GM19467 (cell line): ENCODE results near the gene TACC3.

Source experiments
- ATAC-seq: cut with Tn5 transposase; IDR thresholded peaks from one replicate; pipeline ENCODE4 v1.9.1; 2021; ENCODE audit warnings: mild to moderate bottlenecking, moderate library complexity; ENCODE audit not compliant: unreplicated experiment

Gene TACC3

DNA sequence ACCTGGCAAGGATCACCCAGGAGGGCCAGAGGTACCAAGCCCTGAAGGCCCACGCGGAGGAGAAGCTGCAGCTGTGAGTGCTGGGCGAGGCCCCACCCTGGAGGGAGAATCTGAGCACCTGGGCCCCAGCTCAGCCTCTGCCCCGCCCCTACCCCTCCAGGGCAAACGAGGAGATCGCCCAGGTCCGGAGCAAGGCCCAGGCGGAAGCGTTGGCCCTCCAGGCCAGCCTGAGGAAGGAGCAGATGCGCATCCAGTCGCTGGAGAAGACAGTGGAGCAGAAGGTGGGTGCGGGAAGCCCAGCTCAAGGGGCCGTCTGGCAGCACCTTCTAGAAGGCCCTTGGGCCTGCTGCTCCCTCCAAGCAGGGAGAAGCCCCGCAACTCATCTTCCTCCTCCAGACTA is 23.2 kb downstream of the TACC3 start:
- ATAC-seq: no peak

DNA sequence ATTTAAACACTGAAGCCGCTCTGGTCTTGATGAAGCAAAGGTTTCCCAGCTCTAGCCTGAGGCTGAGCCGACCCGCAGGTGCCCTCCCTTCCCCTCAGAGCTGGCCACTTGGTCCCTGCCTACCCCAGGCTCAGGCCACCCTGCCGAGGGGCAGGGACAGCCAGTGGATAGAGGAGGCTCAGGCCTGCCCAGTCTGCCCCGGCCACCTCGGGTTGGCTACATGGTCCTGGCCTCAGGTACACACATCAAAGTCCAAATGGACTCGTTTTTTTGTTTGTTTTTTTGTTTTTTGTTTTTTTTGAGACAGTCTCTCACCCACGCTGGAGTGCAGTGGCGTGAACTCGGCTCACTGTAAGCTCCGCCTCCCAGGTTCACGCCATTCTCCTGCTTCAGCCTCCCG is 23.8 kb downstream of the TACC3 start:
- no peak for ATAC-seq

DNA sequence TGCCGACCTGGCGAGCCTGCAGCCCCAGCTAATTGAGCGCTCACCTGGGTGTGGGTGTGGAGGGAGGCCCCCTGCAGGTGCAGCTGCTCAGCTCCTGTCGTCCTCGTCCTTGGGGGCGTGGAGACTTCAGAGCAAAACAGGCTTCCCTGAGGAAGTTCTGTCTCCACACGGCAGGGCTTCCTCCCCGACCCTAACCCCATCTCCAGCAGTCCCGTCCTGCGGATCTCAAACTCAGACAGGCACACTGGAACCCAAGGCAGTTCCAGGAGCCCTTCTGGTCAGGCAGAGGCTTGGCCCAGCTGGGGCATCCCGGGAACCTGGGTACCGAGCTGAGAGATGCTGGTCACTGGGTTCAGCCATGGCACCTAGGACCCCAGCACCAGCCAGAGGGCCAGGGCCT is 24.4 kb downstream of the TACC3 start:
- no peak for ATAC-seq

DNA sequence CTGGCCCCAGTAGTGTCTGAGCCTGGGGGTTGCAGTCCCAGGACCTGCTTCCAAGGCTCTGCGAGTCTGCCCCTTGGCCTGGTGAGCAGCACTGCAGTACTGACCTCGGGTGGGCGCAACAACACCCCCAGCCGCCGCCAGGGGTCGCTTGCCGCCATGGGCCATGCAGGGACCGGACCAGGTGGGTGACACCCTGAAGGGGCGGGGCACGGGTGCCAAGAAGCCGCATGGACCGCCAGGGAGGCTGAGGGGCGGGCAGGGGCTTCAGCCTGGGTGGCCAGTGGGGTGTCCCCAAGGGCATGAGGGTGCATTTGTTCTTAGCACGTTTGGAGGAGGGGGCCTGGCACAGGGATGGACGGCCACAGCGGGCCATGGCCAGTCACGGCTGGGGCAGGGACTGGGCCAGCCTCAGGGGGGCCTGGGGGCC is 25.0 kb downstream of the TACC3 start:
- ATAC-seq: no peak

DNA sequence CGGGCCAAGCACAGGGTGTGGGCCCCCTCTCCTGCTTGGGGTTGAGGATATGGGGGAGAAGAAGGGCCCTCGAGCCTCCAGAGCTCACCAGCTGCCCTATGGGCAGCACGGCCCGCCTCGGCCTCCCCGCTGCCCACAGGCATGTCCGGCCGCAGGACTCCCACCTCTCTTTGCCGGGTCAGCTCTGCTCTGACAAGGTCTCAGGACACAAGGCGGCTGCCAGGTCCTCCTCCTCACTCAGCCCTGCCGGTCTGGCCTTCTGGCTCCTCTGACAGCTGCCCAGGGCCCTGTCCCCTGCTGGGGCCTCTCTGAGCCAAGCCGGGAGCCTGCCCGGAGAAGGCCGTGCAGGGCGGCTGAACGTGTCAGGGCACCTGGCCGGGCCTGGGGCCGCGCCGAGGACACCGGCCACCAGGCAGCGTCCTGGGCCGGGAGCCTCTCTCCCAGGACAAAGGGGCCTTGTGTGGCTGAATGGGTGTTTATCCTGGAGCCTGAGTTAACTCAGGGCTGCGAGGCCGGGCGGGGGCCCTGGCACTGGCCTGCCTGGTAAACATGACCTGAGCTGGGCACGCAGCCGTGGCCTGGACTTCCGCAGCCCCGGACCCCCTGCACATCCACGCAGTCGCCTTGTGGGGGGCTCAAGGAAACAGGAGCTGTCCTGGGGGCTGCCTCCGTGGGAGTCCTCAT is 25.7 kb downstream of the TACC3 start:
- ATAC-seq: no peak

DNA sequence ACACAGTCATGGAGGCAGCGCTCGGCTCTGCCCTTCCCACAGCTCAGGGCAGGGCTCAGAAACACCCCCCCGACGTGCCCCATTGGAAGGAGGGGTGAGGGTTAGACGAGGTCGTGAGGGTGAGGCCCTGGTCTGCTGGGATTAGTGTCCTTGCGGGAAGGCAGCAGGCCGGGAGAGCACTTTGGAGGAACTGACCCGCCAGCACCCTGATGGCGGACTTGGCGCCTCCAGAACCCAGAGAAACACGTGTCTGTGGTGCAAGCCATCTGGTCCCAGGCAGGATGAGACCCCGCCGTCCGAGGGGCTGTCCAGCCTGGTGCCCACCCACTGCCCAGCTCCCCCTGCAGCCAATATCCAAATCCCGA is 26.3 kb downstream of the TACC3 start:
- no peak for ATAC-seq

DNA sequence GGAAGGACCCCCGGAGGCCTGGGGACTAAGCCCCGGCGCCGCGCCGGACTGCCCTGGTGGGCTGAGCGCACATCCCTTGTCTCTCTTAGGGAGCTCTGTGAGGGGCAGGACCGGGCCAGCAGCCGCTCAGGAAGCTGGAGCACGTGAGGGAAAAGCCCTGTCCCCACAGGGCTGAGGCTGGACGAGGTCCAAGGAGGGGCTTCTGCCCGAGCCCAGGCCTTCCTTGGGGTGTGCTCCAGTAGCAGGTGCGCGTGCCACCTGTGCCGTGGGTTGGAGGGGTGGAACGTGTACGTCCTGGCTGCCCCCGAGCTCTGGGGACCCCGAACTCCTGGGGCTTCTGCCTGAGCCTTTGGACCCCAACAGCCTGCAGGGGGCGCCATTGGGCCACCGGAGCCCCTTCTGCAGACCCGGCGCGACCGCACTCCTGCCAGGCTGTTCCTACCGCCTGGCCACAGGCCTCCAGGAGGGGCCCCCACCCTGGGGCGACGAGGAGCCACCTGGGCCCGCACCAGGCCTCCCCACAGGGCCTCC is 27.2 kb downstream of the TACC3 start:
- ATAC-seq: no peak

DNA sequence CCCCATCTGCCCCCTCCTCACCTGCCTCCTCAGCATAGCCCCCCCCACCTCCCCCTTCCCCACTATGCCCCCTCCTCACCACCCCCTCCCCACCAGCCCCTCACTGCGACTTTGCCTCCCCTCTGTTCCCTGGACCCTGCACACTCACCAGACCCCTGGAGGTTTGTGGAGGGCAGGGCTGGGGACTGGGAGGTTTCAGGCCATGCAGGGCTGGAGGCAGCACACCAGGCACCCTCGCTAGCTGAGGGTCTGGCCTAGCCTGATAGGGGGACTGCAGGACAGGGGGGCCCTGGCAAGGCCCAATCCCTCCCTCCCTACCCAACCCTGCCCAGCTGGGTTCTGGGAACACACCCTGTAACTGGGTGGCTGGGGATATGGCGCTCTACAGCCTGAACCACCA is 28.0 kb downstream of the TACC3 start:
- ATAC-seq: no peak

DNA sequence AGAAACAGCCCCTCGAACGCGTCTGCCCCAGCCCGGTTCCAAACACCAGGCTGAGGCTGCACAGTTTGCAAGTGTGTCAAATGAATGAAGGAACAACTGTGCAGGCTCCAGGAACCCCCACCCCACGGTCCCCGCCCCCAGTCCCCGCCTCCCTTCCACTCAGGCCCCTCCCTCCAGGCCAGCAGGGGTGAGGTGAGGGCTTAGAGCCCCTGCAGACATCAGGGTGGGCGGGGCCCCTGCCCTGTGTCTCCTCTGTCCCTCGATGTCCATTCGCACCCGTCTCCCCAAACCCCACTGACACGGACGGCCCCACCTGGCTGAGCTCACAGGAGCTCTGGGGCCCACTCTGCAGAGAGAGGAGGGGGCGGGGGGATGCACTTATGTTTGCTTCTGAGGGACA is 28.5 kb downstream of the TACC3 start:
- ATAC-seq: no peak

DNA sequence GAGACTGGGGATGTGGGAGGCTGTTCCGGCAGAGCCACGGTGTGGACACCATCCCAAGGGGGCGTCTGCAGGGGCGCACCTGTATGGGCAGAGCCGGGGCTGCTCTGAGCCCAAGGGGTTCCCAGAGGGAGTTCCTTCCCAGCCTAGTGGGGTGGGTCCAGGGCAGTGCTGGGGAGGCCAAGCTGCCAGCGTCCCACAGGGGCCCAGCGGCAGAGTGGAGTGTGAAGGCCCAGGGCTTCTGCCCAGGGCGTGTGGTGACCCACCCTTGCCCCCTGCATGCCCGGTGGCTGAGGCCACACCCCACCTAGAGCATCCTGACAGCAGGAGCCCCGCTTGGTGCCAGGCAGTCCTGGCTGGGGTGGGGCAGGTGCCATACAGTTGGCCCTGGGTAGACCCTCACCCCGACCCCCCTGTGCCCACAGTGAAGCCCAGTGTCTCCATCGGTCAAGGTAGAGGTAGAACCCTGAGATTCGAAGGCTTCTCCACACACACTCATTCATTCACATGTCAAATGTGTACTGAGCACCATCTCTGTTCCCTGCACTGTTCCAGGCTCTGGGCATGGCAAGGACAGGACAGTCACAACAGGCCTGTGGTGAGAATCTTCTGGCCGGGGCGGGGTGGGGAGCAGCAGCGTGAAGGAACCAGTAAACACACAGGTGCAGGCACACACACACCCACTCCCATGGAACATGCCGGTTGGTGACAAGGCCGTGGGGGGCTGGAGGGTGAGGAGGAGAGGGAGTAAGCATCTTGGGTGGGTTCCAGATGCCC is 29.2 kb downstream of the TACC3 start:
- no peak for ATAC-seq

DNA sequence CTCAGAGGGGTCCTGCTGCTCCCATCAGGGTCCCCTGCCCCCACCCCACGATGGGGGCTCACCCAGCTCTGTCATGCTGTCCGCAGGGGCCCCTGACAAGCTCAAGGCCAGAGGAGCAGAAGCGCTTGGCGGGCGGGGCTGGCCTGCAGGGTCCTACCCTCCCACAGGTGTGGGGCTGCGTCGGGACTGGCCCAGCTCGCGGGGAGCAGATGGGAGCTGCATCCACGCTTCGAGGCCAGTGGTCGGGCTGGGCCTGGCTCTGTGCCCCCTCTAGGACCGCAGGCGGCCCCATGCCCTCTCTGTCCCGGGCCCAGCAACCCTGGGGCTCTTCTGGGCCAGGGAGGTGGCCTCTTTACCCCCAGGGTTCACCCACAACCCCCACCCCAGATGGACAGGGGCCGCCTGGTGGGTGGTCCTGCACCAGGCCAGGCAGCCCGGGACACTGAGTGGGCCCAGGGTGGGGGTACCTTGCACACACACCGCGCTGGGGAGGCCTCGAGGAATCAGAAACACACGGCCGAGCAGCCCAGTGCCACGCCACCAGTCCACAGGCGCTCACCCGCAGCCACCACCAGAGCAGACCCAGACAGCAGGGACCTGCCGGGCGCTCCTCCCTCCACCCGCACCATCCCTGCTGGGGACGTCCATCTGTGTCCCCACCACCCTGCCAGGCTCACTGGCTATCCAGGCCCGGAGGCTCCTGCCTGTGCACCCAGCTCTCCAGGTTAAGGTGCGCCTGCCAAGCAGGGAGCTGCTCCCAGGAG is 30.0 kb downstream of the TACC3 start:
- ATAC-seq: no peak

DNA sequence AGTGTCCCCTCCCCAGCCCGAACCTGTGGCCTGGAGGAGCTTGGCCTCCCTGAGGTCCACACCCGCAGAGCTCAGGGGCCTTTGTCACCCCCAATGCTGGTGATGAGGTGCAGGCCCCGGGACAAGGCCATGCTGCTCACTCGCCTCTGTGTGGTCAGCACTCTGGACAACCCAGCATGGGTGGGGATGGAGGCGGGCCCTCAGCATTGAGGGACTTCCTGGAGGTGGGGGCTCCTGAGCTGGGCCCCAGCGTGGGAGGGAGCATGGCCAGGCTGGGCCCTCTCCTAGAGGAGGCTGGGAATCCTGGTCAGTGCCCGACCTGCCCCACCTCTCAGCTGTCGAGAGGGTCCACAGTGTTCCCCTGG is 30.6 kb downstream of the TACC3 start:
- no peak for ATAC-seq

DNA sequence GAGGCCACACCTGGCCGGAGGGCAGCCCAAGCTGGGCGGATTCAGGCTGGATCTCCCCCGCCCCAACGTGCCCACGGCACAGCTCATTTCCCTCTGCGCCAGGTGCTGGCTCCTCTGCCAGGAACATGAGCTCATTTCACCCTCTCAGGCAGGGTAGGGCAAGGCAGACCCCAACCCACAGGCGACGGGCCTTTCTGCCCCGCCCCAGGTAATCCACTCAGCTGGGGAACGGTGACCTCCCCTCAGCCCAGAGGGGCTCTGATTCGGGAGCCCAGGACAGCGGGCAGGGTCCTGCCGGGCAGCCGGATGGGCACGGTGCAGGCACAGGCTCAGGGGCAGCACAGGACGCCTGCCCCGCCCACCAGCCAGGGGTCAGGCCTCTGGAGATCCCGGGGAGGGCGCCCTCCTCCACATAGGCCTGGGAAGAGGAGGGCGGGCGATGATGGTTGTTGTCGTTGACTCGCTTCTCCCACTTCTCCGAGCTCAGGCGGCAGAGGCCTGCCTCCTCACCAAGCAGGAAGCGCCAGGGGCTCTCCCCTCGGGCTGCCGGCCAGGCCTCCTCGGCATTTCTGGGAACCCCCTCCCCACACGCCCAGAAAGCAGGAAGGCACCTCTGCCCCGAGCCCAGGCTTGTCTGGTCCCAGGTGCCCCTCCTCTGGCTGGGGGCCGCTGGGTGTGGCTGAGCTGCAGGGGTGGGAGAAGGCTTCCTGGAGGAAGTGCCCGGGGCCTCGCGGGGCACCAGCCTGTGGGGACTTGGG is 31.1 kb downstream of the TACC3 start:
- ATAC-seq: no peak

DNA sequence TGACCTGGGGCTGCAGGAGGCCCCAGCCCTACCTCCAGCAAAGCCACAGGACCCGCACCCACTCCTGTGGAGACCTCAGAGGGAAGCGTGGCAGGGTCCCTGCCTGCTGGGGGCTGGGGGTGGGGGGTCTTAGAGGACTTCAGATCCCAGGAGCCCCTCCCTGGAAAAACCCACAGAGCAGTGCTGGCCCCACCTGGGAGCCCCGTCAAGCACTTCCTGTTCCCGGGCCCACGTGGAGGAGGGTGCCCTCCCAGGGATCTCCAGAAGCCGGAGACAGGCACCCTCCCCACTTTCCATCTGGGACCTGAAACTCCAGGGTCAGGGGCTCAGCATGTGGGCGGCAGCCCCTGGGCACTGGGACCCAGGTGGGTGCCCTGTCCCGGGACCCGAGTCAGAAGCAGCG is 32.0 kb downstream of the TACC3 start:
- no peak for ATAC-seq

DNA sequence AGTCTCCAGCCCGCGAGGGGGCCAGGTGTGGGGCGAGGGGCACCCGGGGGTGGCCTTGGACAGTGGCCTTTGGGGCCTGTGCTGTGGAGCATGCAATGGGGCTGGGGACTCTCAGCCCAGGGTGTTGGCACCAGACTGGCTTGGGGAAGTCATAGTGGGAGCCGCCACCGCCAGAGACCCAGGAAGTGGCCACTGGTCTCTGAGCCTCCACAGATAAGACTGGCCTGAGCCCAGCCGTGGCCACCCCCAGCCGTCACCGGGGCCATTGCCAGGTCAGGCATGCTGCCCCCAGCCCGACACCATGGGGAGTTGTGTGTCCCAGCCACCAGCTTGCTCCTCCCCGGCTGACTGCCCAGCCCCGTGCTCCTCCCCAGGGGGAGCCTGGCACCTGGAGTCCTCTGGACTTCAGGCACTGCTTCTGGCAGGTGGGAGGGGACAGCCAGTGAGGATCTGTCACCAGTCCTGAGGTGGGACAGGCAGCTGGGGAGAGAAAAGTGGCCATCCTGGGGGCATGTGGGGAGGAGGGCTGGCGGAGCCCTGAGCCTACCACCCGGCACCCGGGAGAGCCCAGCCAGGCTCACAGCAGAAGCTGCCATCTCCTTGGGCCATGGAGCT is 32.5 kb downstream of the TACC3 start:
- no peak for ATAC-seq

DNA sequence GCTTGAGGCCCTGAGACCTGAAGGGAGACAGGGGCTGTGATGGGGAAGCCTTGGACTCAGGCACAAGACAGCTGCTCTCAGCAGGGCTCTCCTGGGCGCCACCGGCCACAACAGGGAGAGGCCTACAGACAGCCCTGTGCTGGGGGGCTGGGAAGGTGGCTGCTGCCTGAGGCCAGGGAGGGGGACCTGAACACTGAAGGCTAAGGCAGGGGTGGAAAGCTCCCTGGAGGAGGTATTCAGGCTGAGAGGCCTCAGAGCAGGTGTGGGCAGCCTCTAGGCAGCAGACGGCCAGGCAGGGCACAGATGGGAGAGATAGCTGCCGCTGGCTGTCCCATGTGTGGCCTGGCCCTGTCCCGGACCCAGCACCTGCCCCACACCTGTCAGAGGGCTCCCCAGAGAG is 33.0 kb downstream of the TACC3 start:
- no peak for ATAC-seq

DNA sequence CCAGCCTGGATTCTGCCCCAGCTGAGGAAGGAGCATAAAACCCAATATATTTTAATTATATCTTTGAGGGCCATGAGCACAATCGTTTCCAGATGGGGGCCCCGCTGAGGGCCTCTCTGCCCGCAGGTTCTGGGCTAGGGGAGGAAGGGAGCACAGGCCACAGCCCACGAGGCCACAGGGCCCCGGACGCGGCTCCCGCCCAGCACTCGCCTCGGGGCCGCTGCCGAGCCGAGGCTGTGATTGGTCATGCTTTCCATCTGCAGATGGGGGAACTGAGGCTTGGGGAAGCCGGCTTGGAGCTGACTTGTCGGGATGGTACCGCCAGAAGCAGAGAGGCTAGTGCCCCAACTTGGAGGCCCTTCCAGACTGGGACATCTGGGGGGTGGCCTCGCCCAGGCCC is 34.0 kb downstream of the TACC3 start:
- ATAC-seq: no peak

DNA sequence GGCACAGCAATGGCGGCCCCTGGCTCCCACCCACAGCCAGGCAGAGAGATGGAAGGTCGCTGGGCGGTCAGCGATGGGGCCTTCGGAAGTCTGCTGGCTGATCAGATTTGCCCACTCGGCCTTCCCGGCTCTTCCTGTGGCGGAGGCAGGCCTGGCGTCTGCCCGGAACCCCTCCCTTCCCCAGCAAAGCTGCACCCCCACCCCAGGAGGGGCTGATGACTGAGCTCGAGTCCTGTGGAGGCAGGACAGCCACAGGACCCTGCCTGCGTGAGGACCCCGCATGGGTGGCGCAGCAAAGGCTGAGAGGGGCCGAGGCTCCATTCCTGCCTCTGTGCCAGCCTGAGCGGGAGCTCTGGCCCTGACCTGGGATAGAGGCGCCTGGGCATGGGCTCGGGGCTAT is 34.8 kb downstream of the TACC3 start:
- ATAC-seq: no peak

DNA sequence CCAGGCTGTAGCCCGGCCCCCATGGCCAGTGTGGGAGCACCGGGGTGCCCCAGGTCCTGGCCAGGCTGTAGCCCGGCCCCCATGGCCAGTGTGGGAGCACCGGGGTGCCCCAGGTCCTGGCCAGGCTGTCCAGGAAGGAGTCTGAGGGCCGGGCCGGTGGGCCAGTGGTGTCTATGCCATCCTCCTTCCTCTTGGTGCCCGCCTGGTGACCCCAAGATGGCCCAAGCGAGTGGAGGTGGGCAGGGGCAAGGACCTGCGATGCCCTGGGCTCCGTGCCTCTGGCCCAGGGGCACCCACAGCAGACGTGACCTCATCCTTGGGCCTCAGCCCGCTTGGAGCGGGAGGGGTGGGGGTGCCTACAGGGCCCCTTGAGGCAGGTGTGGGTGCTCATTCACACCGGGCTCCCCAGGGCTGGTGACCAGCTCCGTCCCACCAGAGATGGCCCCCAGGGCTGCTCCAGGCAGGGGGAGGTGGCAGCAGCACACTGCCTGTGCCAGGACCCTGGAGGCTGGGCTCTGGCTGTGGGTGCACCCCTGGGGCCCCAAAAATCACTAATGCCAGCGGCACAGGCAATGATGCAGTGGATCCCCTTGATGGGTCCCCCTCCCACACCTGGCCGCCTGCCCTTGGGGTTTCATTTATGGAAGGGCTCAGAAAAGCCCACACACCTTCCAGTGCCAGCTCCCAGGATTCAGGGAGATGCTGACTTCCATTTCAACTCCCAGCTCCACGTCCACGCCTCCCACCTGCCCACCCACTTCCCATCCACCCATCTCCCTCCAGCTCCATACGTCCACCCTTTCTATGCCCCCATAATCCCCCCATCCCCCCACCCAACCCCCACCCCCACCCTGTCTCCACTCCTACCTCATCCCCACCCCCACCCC is 35.8 kb downstream of the TACC3 start:
- no peak for ATAC-seq

DNA sequence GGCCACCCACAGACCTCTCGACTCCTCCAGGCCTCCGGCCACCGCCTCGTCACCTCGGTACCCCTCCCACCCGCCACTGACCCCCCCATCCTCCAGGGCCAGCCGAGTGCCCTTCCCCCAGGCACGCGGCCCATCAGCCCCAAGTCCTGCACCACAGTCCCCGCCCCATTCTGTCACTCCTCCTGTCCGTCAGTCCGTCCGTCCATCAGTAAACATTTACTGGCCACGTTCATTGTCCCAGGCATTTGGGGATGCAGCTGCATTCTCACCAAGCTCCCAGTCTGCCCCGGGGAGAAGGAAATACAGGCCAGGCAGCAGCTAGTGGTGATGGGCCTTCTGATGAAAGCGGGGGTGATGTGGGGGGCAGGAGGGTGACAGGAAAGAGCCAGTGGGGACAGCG is 36.5 kb downstream of the TACC3 start:
- no peak for ATAC-seq
